Stimulated activated CD8-positive, alpha-beta memory T cell treated with anti-CD3 and anti-CD28 coated beads, Interleukin-2, amount 100 ng/mL, for 1 hour (primary cell): ENCODE data around the gene TAF1L.
"Not testable (repeated sequence)": the region's sequence is repeated elsewhere in the genome, so short reads cannot be mapped to it uniquely, and the experiment has no call there.

ENCODE experiments used
- DNase-seq, 2 donors: peaks; one replicate each; pipeline ENCODE4 v3.0.0-alpha.2; 2020; ENCODE audit warnings: low read depth in 2 of 2

TAF1L gene, protein sequence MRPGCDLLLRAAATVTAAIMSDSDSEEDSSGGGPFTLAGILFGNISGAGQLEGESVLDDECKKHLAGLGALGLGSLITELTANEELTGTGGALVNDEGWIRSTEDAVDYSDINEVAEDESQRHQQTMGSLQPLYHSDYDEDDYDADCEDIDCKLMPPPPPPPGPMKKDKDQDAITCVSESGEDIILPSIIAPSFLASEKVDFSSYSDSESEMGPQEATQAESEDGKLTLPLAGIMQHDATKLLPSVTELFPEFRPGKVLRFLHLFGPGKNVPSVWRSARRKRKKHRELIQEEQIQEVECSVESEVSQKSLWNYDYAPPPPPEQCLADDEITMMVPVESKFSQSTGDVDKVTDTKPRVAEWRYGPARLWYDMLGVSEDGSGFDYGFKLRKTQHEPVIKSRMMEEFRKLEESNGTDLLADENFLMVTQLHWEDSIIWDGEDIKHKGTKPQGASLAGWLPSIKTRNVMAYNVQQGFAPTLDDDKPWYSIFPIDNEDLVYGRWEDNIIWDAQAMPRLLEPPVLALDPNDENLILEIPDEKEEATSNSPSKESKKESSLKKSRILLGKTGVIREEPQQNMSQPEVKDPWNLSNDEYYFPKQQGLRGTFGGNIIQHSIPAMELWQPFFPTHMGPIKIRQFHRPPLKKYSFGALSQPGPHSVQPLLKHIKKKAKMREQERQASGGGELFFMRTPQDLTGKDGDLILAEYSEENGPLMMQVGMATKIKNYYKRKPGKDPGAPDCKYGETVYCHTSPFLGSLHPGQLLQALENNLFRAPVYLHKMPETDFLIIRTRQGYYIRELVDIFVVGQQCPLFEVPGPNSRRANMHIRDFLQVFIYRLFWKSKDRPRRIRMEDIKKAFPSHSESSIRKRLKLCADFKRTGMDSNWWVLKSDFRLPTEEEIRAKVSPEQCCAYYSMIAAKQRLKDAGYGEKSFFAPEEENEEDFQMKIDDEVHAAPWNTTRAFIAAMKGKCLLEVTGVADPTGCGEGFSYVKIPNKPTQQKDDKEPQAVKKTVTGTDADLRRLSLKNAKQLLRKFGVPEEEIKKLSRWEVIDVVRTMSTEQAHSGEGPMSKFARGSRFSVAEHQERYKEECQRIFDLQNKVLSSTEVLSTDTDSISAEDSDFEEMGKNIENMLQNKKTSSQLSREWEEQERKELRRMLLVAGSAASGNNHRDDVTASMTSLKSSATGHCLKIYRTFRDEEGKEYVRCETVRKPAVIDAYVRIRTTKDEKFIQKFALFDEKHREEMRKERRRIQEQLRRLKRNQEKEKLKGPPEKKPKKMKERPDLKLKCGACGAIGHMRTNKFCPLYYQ (N-terminal part only)

DNA sequence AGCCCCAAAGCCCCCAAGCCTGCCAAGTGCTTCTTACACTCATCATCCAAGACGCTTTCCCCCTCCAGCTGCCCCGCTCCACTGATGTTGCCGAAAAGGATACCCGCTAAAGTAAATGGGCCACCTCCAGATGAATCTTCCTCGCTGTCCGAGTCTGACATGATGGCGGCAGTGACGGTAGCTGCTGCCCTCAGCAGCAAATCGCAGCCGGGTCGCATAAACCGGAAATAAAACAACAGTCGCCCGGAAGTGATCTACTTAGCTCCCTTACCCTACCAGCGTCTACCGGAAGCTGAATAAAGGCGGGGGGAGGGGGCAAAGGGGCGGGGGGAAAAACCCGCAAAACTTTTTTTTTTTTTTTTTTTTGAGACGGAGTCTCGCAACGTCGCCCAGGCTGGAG lies at the start of gene TAF1L:
TSS of gene TAF1L (minus strand) at position 308 of the 400 bp plus-strand sequence. CDS start at position 218, 90 bp downstream.
- no peak for DNase-seq

DNA sequence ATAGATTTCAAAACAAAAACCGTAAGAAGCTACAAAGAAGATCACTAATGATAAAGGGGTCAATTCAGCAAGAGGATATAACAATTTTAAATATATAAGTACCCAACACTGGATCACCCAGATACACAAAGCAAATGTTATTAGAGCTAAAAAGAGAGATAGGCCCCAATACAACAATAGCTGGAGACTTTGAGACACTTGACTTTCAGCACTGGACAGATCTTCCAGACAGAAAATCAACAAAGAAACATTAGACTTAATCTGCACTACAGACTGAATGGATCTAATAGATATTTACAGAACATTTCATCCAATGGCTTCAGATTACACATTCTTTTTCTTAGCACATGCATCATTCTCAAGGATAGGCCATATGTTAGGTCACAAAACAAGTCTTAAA lies 46.3 kb upstream of the TAF1L start:
- no peak for DNase-seq

DNA sequence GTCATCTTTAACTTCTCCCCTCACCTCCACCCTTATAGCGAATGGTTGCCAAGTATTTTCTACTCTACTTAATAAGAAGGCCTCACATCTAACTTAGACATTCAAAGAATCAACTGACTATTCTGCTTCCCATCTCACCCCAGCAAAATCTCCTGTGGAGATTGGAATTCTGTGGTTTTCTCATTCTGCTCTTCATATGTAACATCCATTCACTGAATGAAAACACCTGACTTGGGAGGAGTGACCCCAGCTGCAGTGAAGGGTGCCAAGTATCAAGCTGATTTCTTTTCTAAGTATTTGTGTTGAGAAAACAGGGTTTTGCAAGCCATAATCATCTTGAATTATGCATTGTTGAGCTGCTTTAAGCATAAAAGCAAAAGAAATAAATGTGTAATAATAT lies 42.5 kb upstream of the TAF1L start:
- DNase-seq, result no peak

DNA sequence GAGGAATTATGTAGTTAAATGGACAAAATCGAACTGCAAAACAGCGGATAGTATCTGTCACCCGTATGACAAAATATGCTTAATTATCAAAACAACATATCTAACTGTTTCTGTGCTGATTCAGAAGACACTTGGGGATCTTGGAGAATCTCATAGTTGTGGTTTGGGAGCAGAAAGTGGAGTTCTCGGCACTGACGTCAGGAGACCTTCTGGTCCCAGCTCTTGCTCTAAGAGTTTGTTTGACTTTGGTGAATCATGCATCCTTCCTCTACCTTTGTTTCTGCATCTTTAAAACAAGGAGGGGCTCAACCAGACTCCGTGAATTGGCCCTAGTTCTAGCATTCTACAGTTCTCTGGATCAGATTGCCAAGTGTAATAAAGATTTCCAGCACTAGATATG lies 37.0 kb upstream of the TAF1L start:
- no peak for DNase-seq

DNA sequence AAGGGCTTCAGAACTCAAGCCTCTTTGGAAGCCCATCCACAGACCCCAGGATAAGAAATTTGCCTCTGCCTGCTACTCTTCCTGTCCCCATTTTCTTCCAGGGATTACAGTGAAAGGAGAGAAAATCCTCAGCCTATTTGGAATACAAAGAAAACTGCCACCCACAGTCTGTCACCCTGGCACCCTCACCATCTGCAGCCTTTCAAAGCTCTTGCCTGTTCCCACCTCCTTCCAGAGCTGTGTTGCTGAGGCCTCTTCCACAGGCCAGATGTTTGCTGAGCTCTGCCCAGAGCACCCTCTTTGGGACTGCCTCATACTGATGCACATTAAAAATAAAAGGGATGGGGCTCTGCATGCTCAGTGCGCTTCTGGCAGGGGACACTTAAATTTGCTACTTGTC lies 35.9 kb upstream of the TAF1L start:
- no peak for DNase-seq

DNA sequence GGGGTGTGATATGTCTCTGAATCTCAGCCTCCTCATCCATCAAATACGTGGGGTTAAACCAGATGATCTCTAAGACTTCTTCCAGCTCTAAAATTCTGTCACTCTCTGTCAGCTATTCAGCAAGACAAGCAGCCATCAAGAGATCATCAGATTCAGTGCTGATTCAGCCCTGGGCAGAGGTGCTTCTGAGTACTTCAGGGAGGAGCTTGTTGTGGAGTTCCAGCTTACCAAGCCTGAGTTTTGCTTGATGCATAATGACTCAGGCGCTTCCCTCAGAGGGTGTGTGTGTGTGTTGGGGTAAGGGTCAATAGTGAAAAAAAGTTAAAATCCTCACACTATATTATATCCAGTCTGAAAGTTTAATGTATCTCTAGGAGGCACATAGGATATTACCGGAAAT lies 29.6 kb upstream of the TAF1L start:
- no peak for DNase-seq

DNA sequence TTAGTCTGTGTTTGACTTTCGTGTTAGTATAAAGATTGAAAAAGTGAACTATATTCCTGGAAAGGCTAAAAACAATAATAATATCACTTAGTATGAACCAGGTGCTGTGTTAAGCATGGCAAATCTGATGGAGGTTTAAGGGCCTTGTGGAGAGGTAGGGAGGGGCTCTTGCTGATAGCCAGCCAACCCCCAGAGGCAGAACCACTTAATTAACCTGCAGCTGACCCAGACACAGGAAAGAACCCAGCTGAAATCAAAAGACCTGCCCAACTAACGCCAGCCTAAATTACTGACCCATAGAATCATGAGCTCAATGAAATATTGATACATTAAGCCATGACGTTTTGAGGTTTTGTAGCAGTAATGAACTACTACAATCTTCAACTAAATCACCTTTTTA lies 28.3 kb upstream of the TAF1L start:
- DNase-seq, result no peak

DNA sequence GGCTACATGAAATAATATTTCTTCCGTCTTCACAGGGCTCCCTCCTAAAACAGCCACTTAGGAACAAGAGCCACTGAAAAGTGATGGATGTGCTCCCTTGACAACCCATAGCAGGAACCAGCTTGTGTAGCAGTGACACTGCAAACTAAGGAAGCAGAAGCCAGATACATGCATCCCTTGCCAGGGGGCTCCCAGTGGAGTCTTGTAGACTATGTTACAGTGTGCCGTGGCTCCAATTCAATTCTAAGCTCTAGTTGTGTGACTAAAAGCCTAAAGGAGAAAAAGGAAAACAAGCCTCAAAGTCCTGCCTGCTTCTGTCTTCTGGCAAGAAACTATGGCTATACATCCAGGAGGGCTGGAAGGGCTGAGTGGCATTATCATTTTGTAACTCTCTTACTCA lies 12.2 kb upstream of the TAF1L start:
- DNase-seq, result no peak

DNA sequence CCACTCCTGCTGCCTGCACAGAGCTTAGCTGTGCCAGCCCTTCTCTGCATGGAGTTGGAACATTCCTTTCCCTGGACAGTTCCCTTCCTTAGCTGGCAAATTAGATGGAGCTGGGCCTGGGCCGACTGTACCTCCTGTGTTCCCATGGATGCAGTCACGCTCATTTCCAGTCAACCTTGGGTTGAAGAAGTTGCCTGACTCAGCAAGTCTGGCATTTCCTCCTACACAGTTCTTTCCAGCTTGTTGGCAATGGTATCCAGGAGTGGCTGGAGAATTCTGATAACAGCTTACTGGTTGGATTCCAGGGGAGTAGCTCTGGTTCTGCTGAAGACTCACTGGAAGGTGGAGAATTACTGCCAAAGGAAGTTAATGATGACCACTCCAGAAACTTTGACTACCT lies 9.2 kb upstream of the TAF1L start:
- no peak for DNase-seq

DNA sequence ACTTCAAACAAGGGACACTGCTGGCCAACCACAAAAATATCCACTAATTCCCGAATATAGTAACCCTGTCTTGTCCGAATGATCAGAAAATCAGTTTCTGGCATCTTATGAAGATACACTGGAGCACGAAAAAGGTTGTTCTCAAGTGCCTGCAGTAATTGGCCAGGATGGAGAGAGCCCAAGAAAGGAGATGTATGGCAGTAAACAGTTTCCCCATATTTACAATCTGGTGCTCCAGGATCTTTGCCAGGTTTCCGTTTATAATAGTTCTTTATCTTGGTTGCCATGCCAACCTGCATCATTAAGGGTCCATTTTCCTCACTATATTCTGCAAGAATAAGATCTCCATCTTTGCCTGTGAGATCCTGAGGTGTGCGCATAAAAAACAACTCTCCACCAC lies 2.3 kb downstream of the TAF1L start:
- not testable (repeated sequence) for DNase-seq

DNA sequence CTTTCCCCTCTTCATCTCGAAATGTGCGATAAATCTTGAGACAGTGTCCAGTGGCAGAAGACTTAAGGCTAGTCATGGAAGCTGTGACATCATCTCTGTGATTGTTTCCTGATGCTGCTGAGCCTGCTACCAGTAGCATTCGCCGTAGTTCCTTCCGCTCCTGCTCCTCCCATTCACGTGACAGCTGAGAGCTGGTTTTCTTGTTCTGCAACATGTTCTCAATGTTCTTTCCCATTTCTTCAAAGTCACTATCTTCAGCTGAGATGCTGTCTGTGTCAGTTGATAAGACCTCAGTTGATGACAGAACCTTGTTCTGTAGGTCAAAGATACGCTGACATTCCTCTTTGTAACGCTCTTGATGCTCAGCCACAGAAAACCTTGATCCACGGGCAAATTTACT lies 3.5 kb downstream of the TAF1L start:
- no peak for DNase-seq

DNA sequence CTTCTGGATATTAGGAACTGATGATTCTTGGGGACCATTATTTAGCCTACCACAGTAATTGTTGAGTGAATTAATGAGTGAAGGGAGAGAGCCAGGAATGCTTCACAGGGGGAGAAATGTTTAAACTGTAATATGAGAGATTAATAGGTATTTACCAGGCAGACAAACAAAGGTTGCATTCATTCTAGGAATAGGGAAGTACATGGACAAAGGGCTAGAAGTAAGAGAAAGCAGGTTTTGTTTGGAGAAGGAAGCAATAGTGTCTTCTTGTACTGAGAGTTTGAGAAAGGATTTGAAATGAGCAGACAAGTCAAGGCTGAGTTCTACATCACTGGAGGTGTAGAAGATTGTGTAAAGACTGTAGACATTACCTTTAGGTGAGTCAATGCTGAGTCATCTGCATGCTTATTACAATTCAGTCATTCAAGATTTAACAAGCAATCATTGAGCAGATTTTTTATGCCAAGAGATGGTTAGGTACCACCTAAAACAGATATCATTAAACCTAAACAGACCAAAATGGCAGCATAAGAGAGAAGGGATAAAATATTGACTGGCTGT lies 8.0 kb downstream of the TAF1L start:
- DNase-seq, result no peak

DNA sequence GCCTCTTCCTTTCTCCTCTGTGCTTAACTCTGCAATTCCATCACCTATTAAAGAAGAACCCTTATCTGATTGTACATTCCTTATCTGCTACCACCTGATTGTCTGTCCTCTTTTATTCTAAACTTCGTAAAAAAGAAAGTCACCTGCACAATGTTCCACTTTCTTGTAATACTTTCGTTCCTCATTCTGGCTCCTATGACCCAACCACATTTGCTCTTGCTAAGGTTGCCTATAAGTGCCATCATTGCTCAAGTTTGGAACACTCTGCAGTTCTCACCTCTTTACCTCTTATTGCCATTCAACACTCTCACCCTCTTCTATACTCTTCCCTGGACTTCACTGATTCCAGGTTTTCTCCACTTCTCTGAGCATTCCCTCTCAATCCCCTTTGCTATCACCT lies 10.1 kb downstream of the TAF1L start:
- DNase-seq, result no peak

DNA sequence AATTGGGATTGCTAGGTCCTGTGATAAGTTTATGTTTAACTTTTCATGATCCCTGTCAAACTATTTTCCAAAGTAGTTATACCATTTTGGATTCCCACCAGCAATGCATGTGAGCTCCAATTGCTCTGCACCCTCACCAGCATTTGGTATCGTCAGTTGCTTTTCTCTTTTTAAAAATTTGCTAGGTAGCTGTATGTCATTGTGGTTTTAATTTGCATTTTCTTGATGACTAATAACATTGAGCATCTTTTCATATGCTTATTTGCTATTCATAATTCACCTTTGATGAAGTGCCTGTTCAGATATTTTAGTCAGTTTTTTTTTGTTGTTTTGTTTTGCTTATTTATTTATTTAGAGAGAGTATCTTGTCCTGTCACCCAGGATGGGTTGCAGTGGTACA lies 12.5 kb downstream of the TAF1L start:
- DNase-seq, result no peak

DNA sequence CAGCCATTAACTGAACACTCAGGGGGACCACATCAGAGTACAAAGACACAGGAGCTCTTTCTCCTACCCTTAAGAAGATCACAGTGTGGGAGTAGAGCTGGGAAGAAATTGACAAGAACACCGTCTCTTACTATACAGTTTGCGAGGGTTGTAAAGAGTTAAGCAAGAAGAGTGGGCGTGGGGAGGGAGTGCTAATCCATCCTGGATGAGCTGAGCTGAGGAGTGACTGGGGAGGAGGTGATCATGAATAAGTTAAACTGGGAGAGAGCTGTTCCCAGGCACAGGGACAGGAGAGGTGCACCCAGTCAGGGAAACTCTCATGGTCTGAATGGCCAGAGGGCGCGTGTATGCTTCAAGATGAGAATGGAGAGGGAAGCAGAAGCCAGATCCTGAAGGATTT lies 17.2 kb downstream of the TAF1L start:
- DNase-seq, result no peak

DNA sequence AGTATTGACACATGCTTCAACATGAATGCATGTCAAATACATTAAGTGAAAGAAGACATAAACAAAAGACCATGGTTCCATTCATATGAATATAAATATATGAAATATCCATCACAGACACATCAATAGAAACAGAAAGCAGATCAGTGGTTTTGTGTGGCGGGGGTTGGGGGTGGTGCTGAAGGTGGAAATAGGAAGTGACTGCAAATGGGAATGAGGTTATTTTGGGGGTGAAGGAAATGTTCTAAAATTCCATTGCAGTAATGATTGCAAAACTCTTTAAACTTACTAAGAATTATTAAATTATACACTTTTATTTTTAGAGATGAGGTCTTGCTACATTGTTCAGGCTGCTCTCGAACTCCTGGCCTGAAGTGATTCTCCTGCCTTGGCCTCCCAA lies 28.7 kb downstream of the TAF1L start:
- no peak for DNase-seq

DNA sequence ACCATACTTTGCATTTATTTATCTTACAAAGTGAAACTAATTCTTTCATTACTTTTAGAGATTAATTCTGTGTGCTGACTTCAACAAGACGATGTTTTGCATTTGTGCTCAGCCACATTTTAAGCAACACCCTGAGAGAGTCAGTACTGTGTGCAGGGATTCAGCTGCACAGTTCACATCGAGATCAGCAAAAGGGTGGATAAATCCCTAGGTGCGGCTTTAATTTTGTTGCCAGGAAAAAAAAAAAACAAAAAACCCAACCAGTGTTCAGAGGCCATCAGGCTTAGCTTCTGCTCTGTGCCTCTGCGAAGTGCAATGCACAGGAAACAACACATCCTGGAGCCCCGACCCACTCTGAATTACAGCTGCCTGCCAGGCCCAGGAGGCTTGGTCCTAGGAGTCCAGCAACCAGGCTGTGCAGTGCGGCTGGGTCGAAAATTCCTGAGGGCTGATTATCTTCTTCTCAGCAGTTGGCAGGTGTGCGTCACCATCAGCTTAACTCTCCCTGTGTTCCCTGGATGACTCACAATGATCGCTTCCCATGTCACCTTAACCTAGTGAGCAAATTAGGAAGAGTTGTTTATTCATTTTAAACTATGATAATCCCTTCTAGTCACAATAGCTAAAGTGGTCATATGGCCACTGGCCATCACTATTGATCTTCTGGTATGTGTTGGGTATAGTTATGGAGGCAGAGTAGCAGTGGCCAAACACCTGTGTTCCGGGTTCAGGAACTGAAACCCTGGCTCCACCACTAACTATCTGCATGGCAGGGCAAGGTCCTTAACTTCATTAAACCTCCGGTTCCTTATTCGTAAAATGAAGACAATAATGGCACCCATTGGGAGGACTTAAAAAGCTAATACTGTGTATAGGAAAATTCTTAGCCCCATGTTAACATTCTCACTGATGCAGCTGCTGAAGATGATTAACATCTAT lies 31.3 kb downstream of the TAF1L start:
- no peak for DNase-seq

DNA sequence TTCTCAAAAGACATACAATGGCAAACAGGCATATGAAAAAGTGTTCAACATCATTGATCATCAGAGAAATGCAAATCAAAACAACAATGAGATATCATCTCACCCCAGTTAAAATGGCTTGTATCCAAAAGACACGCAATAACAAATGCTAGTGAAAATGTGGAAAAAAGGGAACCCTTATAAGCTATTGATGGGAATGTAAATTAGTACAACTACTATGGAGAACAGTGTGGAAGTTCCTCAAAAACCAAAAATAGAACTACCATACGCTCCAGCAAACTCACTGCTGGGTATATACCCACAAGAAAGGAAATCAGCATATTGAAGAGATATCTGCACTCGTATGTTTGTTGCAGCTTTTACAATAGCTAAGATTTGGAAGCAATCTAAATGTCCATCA lies 36.4 kb downstream of the TAF1L start:
- not testable (repeated sequence) for DNase-seq

DNA sequence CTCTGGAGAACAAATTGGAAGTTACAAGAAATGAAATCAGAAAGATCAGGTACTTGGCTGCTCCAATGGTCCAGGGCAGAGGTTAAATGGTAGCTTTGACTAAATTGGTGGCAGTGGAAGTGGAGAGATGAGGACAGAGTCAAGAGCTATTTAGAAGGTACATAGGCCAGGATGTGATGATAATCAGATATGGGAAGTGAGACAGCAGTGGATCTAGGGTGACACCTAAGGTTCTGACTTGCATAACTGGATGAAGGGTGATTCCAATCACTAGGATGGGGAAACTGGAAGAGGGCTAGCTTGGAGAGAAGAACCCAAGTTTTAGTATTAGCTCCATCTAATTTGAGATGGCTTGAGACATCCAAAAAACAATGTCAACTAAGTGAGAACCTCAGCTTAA lies 38.5 kb downstream of the TAF1L start:
- no peak for DNase-seq

DNA sequence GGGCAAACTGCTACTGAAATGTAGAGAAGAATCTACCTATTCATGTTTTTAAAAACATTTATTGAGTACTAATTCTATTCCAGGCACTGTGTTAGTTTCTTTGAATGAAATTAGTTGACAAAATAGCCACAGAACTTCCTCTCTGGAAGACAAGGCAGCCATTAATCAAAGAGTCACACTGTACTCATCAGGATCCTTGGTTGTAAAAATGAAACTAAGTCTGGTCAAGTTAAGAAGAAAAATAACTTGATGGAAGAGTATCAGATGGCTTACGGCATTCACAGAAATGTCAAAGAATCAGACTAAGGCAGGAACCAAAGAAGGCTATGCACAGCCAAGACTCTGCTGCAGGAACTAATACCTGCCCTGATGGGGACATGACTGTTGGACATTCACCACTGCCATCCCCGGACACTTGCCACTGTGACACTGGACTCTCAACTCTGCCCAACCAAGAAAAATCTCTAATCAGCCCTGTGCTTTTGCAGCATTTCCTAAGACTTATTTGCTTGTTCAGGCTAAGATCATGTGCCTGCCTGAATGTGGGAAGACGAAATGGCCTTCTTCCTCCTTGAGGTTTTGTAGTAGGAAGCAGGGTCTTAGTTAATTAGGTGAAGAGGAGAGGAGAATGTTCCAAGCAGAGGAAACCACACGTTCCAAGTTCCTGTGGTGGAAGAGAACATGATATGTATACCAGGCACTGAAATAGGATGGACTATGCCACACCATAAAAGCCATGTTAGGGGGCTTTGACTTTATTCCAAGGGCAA lies 39.2 kb downstream of the TAF1L start:
- no peak for DNase-seq
